Mucosa of descending colon (tissue), 3 donors: ENCODE data around the gene COL28A1. TPM values are rescaled to one million over a fixed set of nuclear protein-coding genes. Genes with fewer than 3 reads are reported as not detected.
A peak's percentile ranks its signal among the peaks of the same experiment; 100 is the strongest.
"Not testable (repeated sequence)": the region's sequence is repeated elsewhere in the genome, so short reads cannot be mapped to it uniquely, and the experiment has no call there.

Experiments used
- ATAC-seq: fragments of 200-7000 bp; cut with Tn5 transposase; one replicate; pipeline ENCODE4 v1.9.1; 2020; ENCODE audit warnings: mild to moderate bottlenecking, moderate library complexity
- DNase-seq, 3 donors: peaks; one replicate each; pipeline ENCODE4 v3.0.0-alpha.2; 2020
- H3K36me3 ChIP-seq: fragments of 200-600 bp; one replicate; pipeline ENCODE4 v1.8.0; 2021; ENCODE audit warnings: low read depth, mild to moderate bottlenecking
- H3K4me1 ChIP-seq: fragments of 200-600 bp; one replicate; pipeline ENCODE4 v1.8.0; 2021; ENCODE audit warnings: low read depth, mild to moderate bottlenecking
- H3K4me3 ChIP-seq: fragments of 200-600 bp; one replicate; pipeline ENCODE4 v1.8.0; 2021; ENCODE audit warnings: mild to moderate bottlenecking
- H3K9me3 ChIP-seq: fragments of 200-600 bp; one replicate; pipeline ENCODE4 v1.8.0; 2021; ENCODE audit warnings: mild to moderate bottlenecking
- CTCF ChIP-seq: fragments of 200-600 bp; IDR thresholded peaks from one replicate; pipeline ENCODE4 v1.8.0; 2022; ENCODE audit warnings: antibody characterized with exemption, mild to moderate bottlenecking
- intact Hi-C, 2 donors: fragments of 100-400 bp; cut with DNase I in 1 of 2; cut with micrococcal nuclease in 1 of 2; formaldehyde crosslinking; loops; one replicate each; pipeline versions ENCODE4 v1.11.0 to v1.11.1; 2022; cut with DNase I, micrococcal nuclease
- total RNA-seq, 3 donors: library from RNA; stranded (reverse); fragmentation: NEBNext Ultra II Directional in 2 of 3; extraction: Animal tissue kit (Norgen Biotek cat#: 25700) in 2 of 3; gene quantifications; one replicate each; pipeline versions ENCODE4 v1.2.1 to v1.2.4, GENCODE V29; 2021 to 2023
- donor health status: DM: no; HTN: no; CAD: no; lungs with moderate emphysema.
- donor health status: DM: no; HTN: no; CAD: no.
- donor health status: DM: no; HTN: yes; CAD: no.

COL28A1 gene
- total RNA-seq, 3 donors from 2014 or later = 2.9 to 19.0 (median 4.1) TPM

GRCh38 chr7:7408001-7408770 is 127.5 kb downstream of the COL28A1 start:
- DNase-seq (peak; percentile 41 to 78 (median 57)), ATAC-seq (peak; percentile 99)
- TF ChIP-seq CTCF = no peak
- Histone ChIP-seq H3K4me1 (peaks cover 13% of the 10 kb centered on the region), H3K4me3 (no peak overlapping the region), H3K36me3 (no peaks in the 10 kb centered on the region), H3K9me3 (no peaks in the 10 kb centered on the region)
- intact Hi-C loops = no loop called here

- Histone ChIP-seq H3K4me1 (peaks cover 9% of the 10 kb centered on the region), H3K9me3 (no peaks in the 10 kb centered on the region), H3K36me3 (no peaks in the 10 kb centered on the region), H3K4me3 (no peak overlapping the region)
- ATAC-seq (no peak), DNase-seq (no peak)
- no peak for TF ChIP-seq CTCF
- intact Hi-C loops = no loop called here
Measured at GRCh38 chr7:7405461-7405860, 130.2 kb downstream of the COL28A1 start.

GRCh38 chr7:7399707-7400106 is 136.0 kb downstream of the COL28A1 start:
- no peak for ATAC-seq
- Histone ChIP-seq H3K4me3 (no peak overlapping the region), H3K36me3 (no peaks in the 10 kb centered on the region), H3K9me3 (no peaks in the 10 kb centered on the region), H3K4me1 (no peaks in the 10 kb centered on the region)
- TF ChIP-seq CTCF = no peak
- intact Hi-C loops = no loop called here
- no peak for DNase-seq

GRCh38 chr7:7395785-7396184 is 139.9 kb downstream of the COL28A1 start:
- intact Hi-C loops = no loop called here
- TF ChIP-seq CTCF = no peak
- DNase-seq = no peak

GRCh38 chr7:7388164-7388563 is 147.5 kb downstream of the COL28A1 start:
- H3K36me3 ChIP-seq, H3K4me3 ChIP-seq, DNase-seq, intact Hi-C loops, H3K4me1 ChIP-seq, ATAC-seq, H3K9me3 ChIP-seq: not testable (repeated sequence)

More at GRCh38 chr7:7395785-7396184, 139.9 kb downstream of the COL28A1 start:
- Histone ChIP-seq H3K4me1 (no peaks in the 10 kb centered on the region), H3K4me3 (no peak overlapping the region), H3K9me3 (no peaks in the 10 kb centered on the region), H3K36me3 (no peaks in the 10 kb centered on the region)
- no peak for ATAC-seq

GRCh38 chr7:7385421-7385820 is 150.3 kb downstream of the COL28A1 start:
- TF ChIP-seq CTCF = no peak
- intact Hi-C loops = no loop called here
- no peaks in the 10 kb centered on the region for H3K9me3 ChIP-seq

More at GRCh38 chr7:7385421-7385820, 150.3 kb downstream of the COL28A1 start:
- ATAC-seq (no peak), DNase-seq (no peak)
- Histone ChIP-seq H3K36me3 (no peaks in the 10 kb centered on the region), H3K4me1 (no peaks in the 10 kb centered on the region), H3K4me3 (no peak overlapping the region)
